ENCODE results near the gene ARHGAP5.
"Not testable (repeated sequence)": the region's sequence is repeated elsewhere in the genome, so short reads cannot be mapped to it uniquely, and the experiment has no call there.

Gene ARHGAP5

GRCh38 chr14:32109676-32110547 is 32.8 kb downstream of the ARHGAP5 start:
- DNase-seq (ENCODE audit: low read depth): peak; percentile 44
- TF ChIP-seq CTCF (conservative IDR thresholded peaks at IDR 0.05; ENCODE audit: low read depth, low read length): no peak
- H3K4me3 ChIP-seq (ENCODE audit: low read length): no peak overlapping the region

- no peak for DNase-seq (ENCODE audit: low read depth)
- H3K4me3 ChIP-seq (ENCODE audit: low read length): no peak overlapping the region
- no peak for TF ChIP-seq CTCF (conservative IDR thresholded peaks at IDR 0.05; ENCODE audit: low read depth, low read length)
Measured at GRCh38 chr14:32110548-32110896, 33.4 kb downstream of the ARHGAP5 start.

- no peak overlapping the region for H3K4me3 ChIP-seq (ENCODE audit: low read length)
- no peak for TF ChIP-seq CTCF (conservative IDR thresholded peaks at IDR 0.05; ENCODE audit: low read depth, low read length)
- DNase-seq (ENCODE audit: low read depth): no peak
Measured at GRCh38 chr14:32121536-32121935, 44.4 kb downstream of the ARHGAP5 start.

GRCh38 chr14:32121948-32122347 is 44.8 kb downstream of the ARHGAP5 start:
- no peak for TF ChIP-seq CTCF (conservative IDR thresholded peaks at IDR 0.05; ENCODE audit: low read depth, low read length)
- H3K4me3 ChIP-seq (ENCODE audit: low read length): no peak overlapping the region
- no peak for DNase-seq (ENCODE audit: low read depth)

GRCh38 chr14:32126899-32127730 is 50.0 kb downstream of the ARHGAP5 start:
- DNase-seq (ENCODE audit: low read depth); H3K4me3 ChIP-seq (ENCODE audit: low read length): not testable (repeated sequence)

- H3K4me3 ChIP-seq (ENCODE audit: low read length): not testable (repeated sequence)
Measured at GRCh38 chr14:32127731-32128654, 50.9 kb downstream of the ARHGAP5 start.

GRCh38 chr14:32128703-32129102 is 51.6 kb downstream of the ARHGAP5 start:
- H3K4me3 ChIP-seq (ENCODE audit: low read length): no peak overlapping the region
- TF ChIP-seq CTCF (conservative IDR thresholded peaks at IDR 0.05; ENCODE audit: low read depth, low read length): no peak
- no peak for DNase-seq (ENCODE audit: low read depth)

More at GRCh38 chr14:32127731-32128654, 50.9 kb downstream of the ARHGAP5 start:
- DNase-seq (ENCODE audit: low read depth): not testable (repeated sequence)
